GM12891 (cell line): Measurements from ENCODE around the gene TYROBP.

Source experiments
- PAX5 ChIP-seq: IDR thresholded peaks from 2 replicates; pipeline ENCODE4 v1.6.1; 2011; ENCODE audit warnings: low read length, moderate library complexity, mild to moderate bottlenecking; ENCODE audit not compliant: insufficient read depth, severe bottlenecking
- POLR2A ChIP-seq: IDR thresholded peaks from 2 replicates; pipeline ENCODE4 v1.6.1; 2011; ENCODE audit warnings: low read depth, low read length, control low read depth
- POLR2AphosphoS5 ChIP-seq: IDR thresholded peaks from 2 replicates; pipeline ENCODE4 v1.6.1; 2011; ENCODE audit warnings: low read depth, low read length, control low read depth
- POU2F2 ChIP-seq: IDR thresholded peaks from 2 replicates; pipeline ENCODE4 v1.6.1; 2011; ENCODE audit warnings: low read depth, mild to moderate bottlenecking, control low read depth, low read length, moderate library complexity
- SPI1 ChIP-seq: IDR thresholded peaks from 2 replicates; pipeline ENCODE4 v1.6.1; 2011; ENCODE audit warnings: low read depth, low read length, control low read depth
- TAF1 ChIP-seq: IDR thresholded peaks from 2 replicates; pipeline ENCODE4 v1.6.1; 2011; ENCODE audit warnings: low read depth, low read length, control low read depth

- TF ChIP-seq POLR2A (no peak), TAF1 (no peak), POLR2AphosphoS5 (no peak; the same call in 1 of the 2 replicates), SPI1 (no peak), PAX5 (no peak), POU2F2 (no peak)
Measured at GRCh38 chr19:35894342-35894741, 13.8 kb downstream of the TYROBP start.
